Neural progenitor cell (in vitro differentiated cells): ENCODE results near the gene ALOX12B.

Experiments
- EZH2 ChIP-seq: fragments of 200-600 bp; sonication (generic); IDR thresholded peaks from 2 replicates; pipeline ENCODE4 v1.6.1; 2017; ENCODE audit warnings: antibody characterized with exemption, mild to moderate bottlenecking, moderate library complexity
- TF ChIP-seq, protein P1 (sequence below): fragments of 200-600 bp; sonication (generic); IDR thresholded peaks from 2 replicates; pipeline ENCODE4 v1.5.1; 2017; ENCODE audit warnings: antibody characterized with exemption, mild to moderate bottlenecking

GRCh38 chr17:8062435-8062806, 25.1 kb downstream of the ALOX12B start:
- TF ChIP-seq EZH2 = no peak
- TF ChIP-seq, protein P1, sequence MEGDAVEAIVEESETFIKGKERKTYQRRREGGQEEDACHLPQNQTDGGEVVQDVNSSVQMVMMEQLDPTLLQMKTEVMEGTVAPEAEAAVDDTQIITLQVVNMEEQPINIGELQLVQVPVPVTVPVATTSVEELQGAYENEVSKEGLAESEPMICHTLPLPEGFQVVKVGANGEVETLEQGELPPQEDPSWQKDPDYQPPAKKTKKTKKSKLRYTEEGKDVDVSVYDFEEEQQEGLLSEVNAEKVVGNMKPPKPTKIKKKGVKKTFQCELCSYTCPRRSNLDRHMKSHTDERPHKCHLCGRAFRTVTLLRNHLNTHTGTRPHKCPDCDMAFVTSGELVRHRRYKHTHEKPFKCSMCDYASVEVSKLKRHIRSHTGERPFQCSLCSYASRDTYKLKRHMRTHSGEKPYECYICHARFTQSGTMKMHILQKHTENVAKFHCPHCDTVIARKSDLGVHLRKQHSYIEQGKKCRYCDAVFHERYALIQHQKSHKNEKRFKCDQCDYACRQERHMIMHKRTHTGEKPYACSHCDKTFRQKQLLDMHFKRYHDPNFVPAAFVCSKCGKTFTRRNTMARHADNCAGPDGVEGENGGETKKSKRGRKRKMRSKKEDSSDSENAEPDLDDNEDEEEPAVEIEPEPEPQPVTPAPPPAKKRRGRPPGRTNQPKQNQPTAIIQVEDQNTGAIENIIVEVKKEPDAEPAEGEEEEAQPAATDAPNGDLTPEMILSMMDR = no peak
